ENCODE data around the gene YAF2.
A peak's percentile ranks its signal among the peaks of the same experiment; 100 is the strongest.
"Not testable (repeated sequence)": the region's sequence is repeated elsewhere in the genome, so short reads cannot be mapped to it uniquely, and the experiment has no call there.

YAF2 gene

DNA sequence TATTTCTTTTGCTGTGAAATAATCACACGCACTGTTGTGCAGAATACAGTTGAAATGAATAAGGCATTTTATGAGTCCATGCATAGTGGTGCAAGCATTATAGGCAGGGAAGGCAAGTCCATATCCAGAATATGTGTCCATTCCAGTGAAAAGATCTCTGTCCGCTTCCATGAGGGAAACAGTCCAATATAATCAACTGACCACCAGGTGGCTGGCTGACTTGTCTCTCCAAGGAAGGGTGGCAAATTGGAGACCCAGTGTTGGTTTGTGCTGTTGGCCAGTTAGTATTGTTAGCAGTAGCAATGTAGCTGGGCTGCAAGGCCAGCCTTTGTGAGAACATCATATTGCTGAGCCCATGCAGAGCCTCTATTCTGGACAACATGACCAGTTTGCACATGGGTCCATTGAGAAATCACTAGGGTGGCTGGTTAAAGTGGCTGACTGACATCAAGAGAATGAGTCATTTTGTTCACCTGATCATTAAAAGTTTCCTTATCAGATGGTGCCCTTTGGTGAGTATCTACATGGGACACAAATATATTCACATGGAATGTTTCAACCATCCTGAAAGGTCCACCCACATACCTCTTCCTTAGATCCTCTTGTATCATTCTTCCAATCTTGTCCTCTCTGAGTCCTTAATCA is 17.3 kb upstream of the YAF2 start:
- no peak for DNase-seq (ENCODE audit: low read depth in 2 of 2)

DNA sequence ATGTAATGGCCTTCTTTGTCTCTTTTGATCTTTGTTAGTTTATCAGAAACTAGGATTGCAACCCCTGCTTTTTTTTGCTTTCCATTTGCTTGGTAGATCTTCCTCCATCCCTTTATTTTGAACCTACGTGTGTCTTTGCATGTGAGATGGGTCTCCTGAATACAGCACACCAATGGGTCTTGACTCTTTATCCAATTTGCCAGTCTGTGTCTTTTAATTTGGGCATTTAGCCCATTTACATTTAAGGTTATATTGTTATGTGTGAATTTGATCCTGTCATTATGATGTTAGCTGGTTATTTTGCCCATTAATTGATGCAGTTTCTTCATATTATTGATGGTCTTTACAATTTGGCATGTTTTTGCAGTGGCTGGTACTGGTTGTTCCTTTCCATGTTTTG is 14.6 kb upstream of the YAF2 start:
- not testable (repeated sequence) for DNase-seq (ENCODE audit: low read depth in 2 of 2)

DNA sequence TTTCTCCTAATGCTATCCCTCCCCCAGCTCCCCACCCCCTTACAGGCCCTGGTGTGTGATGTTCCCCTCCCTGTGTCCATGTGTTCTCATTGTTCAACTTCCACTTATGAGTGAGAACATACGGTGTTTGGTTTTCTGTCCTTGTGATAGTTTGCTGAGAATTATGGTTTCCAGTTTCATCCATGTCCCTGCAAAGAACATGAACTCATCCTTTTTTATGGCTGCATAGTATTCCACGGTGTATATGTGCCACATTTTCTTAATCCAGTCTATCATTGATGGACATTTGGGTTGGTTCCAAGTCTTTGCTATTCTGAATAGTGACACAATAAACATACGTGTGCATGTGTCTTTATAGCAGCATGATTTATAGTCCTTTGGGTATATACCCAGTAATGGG is 11.0 kb upstream of the YAF2 start:
- DNase-seq (ENCODE audit: low read depth in 2 of 2) = not testable (repeated sequence)

DNA sequence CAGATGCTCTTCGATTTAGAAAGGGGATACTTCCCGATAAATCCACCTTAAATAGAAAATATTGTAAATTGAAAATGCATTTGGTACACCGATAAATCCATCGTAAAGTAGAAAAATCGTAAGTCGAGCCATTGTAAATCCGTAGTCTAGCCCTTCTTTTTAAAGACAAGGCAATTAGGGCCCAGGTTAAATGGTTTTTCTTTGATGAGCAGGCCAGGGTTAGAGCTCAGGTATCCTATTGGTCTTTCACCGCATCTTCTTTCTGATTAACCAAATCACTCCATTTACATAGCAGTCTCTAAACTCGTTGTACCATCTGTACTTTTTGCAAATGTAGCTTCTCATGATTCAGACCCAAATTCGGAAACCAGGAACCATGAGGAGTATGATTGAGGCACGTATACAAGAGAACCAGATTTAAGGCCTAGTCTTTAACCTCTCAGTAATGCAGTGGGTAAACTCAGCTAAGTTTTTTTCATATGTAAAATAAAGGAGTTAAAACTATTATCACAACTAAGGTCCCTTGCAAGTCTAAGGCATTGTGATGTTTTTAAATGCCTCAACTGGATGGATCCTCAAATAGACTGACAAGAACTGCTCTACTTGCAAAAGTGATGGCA is 2.2 kb upstream of the YAF2 start:
- DNase-seq (ENCODE audit: low read depth in 2 of 2) = no peak

DNA sequence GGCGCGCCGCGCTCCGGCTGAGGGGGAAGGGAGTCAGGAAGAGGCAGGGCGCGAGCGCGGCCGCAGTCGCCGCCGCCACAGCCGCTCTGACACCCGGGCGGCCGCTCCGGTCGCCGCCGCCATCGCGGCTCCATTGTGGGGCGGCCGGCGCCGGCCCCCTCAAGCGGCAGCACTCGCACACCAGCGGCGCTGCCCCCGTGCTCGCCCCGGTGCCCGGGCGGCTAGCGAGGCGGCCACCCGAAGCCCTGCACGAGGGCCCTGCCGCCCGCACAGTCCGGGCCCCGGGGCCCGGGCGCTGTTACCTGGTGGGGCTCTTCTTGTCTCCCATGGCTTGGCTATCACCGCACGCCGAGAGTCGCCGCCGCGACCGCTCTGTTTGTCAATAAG is 202 bp downstream of the YAF2 start:
- peak in 1 of 2 donors; percentile 7 for DNase-seq (ENCODE audit: low read depth in 2 of 2)

DNA sequence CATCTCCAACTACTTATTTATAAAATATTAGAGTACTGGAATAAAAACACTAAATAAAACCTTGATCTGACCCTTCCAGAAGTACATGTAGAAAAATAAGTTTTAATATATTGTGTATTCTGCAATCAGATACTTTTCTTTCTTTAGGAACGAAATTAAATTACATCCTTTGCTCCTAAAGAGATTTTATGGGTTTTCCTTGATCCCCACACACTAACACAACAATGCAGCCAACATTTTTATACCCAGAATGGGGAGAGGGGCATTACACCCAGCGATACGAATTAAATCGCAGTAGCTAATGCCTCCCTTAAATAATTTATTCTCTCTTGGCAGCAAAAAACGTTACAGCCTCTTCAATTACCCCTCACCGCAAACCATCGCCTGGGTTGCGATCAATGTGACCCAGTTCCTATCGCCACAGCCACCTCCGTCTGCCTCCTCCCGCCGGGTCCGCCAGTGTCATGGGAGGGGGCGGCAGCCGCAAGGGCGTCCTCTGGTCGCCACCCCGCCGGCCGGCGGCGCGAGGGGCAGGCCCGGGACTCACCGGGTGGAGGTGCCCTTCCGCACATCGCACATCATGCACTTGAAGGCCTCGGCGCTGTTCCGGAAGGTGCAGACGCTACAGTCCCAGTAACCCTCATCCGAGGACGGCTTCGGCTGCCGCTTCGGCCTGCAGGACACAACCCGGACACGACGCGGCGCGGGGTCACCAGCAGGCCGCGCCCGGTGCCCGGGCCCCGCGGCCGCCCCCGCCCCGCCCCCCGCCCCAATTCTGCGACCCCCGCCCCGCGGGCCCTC is 796 bp downstream of the YAF2 start:
- peak; percentile 44 to 60 for DNase-seq (ENCODE audit: low read depth in 2 of 2)

DNA sequence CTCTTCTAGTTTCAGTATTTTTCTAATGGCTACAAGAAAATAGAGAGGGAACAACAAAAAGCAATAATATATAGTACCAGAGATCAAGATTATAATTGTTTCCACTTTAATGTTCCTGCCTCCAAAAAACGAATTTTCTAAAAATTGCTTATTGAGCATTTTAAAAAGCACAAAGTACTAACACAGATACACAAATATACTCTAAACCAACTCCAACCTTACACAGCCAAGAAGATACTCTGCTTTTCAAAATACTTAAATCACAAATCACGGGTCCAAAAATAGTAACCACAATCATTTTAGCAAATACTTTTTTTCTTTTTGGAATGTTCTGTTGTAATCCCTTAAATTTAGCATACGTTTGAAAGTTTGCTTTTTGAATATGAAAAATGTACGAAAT is 2.0 kb downstream of the YAF2 start:
- DNase-seq (ENCODE audit: low read depth in 2 of 2) = no peak

DNA sequence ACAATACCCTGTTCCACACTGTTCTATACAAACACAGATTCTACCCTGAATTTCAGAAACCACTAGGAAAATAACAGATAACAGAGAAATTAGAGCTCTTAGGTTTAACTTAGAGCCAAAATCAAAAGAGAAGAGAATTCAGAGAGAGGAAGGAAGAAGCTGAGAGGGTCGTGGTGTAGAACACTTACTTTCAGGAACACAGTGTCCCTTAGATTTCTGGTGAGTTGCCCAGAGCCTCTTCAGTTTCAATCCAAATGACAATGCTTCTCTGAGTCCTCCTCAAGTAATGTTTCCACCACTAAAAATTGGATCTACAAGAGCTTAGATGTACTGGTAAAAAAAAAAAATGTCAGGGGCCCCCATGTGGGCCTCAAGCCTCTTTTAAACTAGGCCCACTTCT is 2.6 kb downstream of the YAF2 start:
- DNase-seq (ENCODE audit: low read depth in 2 of 2) = no peak

DNA sequence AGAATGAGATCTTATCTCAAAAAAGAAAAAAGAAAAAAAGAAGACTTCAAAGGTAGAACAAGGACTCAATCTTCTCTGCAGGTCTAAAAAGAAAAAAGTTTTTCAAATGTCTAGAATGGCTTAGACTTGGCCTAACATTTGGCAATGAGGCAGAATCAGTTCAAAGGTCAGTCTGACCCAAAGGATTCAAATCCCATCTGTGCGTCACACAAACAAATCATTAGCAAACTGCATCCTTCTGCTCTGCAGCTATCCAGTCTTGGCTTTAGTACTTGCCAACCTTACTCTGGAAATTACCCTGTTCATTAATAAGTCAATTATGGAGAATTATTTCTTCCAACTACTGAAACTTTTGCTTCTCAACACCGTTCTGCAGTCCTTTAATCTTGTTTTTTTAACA is 3.1 kb downstream of the YAF2 start:
- no peak for DNase-seq (ENCODE audit: low read depth in 2 of 2)

DNA sequence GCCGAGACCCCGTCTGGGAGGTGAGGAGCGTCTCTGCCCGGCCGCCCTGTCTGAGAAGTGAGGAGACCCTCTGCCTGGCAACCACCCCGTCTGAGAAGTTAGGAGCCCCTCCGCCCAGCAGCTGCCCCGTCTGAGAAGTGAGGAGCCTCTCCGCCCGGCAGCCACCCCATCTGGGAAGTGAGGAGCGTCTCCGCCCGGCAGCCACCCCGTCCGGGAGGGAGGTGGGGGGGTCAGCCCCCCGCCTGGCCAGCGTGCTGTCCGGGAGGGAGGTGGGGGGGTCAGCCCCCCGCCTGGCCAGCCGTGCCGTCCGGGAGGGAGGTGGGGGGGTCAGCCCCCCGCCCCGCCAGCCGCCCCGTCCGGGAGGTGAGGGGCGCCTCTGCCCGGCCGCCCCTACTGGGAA is 10.5 kb downstream of the YAF2 start:
- DNase-seq (ENCODE audit: low read depth in 2 of 2) = not testable (repeated sequence)

DNA sequence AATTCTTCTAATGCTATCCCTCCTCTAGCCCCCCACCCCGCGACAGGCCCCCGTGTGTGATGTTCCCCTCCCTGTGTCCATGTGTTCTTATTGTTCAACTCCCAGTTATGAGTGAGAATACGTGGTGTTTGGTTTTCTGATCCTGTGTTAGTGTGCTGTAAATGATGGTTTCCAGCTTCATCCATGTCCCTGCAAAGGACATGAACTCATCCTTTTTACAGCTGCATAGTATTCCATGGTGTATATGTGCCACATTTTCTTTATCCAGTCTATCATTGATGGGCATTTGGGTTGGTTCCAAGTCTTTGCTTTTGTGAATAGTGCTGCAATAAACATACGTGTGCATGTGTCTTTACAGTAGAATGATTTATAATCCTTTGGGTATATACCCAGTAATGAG is 13.5 kb downstream of the YAF2 start:
- not testable (repeated sequence) for DNase-seq (ENCODE audit: low read depth in 2 of 2)

DNA sequence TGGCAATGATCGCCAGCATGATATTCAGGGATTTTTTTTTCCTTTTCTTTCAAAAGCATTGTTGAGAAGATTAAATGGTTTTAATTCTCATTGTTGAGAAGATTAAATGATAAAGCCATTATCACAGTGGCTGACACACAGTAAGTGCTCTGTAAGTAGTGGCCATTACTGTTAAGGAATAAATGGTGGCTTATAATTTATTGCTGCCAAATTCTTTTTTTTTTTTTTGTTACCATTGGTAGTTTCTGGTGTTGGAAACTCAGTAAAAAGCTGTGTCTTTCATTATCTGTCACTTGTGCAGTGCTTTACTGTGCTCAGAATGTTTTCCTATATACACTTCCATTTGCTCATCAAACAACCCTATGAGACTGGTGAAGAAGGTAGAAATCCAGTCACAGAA is 15.3 kb downstream of the YAF2 start:
- no peak for DNase-seq (ENCODE audit: low read depth in 2 of 2)

DNA sequence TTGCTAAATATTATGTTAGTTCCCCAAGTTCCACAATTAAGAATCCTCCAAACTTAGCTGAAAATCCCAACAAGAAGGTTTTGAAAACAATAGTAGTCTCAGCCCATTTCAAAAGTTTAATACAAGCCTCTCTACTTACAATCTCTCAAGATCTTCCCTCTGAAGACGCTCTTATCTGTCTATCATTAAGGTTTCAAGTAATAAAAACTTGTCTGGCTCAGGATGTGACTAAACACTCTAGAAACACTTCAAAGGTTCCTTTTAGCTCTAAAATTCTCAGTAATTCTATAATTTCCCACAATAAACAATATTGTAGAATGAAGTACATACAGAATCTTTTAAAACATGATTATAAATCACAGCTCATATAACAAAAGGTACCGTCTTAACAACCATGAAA is 16.3 kb downstream of the YAF2 start:
- no peak for DNase-seq (ENCODE audit: low read depth in 2 of 2)

DNA sequence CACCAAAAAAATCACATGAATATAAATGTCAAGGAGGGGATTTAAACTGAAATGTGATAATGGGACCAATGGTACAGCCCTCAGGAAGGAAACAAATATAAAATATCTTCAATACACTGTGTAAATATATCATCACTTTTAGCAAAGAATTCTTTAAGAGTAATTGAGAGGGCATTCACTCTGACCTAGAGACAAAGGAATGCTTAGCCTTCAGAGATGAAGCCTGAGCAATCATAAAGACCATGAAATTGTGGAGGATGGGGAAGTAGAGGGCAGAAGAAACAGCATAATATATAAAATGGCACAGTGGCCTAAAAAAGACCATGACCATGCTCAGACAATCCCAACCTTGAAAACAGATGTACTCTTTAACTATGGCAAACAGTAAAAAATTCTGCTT is 20.4 kb downstream of the YAF2 start:
- DNase-seq (ENCODE audit: low read depth in 2 of 2) = no peak

DNA sequence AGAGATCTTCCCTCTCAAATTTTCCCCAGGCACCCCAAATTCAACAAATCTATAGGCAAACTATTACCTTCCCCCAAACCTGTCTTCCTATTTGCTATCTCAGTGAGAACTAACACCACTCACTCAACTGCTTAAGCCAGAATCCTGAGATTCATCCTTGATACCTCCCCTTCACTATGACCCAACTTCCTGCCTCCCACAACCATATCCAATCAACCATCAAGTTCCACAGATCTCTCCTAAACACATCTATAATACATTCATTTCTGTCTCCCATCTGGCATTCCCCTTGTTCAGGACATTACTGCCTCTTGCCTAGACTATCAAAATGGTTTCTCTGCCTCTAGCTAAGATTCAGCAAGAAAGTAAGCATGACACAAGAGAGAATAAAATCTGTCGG is 21.3 kb downstream of the YAF2 start:
- no peak for DNase-seq (ENCODE audit: low read depth in 2 of 2)

DNA sequence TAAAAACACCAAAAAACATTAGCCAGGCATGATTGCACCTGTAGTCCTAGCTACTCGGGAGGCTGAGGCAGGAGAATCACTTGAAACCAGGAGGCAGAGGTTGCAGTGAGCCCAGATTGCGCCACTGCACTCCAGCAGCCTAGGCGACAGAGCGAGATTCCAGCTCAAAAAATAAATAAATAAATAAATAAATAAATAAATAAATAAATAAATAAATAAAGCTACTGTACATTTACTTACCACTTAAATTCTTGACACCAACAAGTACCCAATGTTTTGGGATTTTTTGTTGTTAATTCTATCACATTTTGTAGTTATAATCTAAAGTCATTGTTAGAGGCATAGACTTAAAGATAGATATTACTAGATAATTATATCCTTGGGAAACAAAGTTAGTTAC is 22.3 kb downstream of the YAF2 start:
- DNase-seq (ENCODE audit: low read depth in 2 of 2) = not testable (repeated sequence)

DNA sequence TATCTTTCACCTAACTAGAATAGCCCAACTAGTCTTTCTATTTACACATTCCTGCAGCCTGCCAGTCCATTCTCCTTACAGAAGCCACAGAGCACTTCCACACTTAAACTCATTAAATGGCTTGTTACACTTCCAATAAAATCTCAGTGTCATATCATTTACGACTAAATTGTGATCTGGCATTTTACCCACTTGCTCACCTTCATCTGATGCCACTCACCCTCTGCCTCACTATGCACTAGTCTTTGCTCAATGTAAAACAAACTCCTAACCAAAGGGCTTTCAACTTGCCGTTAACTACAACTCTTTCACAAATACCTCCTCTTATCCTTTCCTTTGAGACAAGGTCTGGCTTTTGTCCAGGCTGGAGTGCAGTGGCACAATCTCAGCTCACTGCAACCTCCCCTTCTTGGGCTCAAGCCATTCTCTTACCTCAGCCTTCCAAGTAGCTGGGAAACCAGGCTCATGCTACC is 24.1 kb downstream of the YAF2 start:
- no peak for DNase-seq (ENCODE audit: low read depth in 2 of 2)

DNA sequence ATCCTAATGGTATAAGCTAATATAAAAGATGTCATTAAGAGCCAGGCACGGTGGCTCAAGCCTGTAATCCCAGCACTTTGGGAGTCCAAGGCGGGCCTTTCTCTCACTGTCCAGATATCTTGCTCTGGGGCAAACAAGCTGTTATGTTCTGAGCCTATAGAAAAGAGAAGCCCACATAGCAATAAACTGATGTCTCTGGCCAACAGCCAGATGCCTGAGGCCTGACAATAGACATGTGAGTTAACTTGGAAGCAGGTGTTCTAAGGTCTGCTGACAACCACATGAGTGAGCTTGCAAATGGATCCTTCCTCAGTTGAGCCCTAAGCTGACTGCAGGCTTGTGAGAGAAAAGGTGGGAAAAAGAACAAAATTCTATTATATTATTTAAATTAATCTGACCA is 25.0 kb downstream of the YAF2 start:
- DNase-seq (ENCODE audit: low read depth in 2 of 2) = no peak

DNA sequence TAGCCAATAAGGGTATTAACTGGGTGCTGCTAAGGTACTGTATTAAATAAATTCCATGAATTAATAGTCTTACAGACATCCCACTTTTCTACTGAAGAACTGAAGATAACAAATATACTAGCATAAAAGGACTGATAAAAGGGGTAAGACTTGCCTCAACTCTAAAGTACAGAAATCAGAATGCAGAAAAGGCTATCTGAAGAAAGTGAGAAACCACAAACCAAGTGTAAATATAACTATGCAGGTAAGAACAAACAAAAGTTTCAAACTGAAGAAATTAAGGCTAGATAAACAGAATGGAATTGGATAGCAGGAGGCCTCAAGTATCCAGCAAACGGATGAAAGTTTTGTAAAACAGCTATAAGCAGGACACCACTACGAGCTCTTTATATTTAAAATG is 29.5 kb downstream of the YAF2 start:
- no peak for DNase-seq (ENCODE audit: low read depth in 2 of 2)

DNA sequence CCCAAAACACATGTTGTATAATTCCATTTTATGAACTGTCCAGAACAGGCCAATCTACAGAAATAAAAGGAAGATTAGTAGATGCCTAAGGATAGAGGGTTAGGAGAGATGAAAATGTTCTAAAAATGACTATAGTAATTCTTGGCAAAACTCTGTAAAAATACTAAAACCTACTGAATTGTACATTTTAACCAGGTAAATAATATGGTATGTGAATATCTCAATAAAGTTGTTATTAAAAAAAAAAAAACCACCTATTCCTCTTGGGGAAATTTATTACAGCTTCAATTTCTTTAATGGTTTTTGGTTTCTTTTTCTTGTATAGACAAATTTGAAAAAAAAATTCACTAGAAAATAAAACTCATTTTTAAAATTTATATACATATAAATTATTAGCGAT is 33.2 kb downstream of the YAF2 start:
- DNase-seq (ENCODE audit: low read depth in 2 of 2) = no peak

DNA sequence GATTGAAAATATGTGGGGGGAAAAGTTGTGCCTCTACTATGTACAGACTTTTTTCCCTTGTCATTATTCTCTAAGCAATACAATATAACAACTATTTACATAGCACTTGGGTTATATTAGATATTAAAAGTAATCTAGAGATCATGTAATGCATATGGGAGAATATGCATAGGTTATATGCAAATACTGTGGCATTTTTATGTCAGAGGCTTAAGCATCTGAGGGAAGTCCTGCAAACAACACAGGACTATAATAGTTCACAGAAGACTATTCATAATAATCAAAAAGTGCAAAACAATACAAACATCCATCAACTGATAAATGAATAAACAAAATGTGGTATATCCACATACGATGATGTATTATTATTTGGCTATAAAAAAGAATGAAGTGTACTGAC is 33.7 kb downstream of the YAF2 start:
- DNase-seq (ENCODE audit: low read depth in 2 of 2) = no peak

DNA sequence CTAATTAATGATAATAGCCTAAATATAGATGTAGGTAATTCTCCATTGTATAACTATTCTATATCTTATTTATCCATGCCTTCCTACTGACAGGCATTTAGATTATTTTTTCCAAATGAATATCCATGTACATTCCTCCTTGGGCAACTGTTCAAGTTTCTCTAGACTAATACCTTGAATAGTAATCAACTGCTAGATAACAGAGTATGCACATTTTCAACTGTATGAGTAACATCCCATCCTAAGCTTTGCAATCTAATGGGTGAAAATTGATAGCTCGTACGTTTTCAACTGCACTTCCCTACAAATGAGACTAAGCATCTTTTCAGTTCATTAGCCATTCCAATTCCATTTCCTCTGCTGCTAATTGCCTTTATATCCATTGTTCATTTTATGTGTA is 37.0 kb downstream of the YAF2 start:
- no peak for DNase-seq (ENCODE audit: low read depth in 2 of 2)

DNA sequence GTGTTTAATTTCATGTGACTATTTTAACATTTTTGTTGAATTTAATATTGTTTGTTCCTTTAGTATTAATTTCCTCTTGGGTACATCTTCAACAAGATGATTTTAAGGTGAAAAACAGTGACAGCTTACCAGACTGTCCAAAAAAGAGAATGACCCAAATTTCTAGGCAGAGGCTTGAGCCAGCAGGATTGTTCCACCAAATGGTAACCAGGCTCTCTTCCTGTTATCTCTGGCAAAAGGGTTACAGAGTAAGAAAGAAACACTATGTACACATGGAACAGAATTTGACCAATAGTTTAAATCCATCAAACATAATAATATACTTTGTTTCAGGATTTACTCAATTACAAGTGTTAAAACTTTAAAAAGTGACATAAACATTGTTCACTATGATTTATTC is 39.0 kb downstream of the YAF2 start:
- no peak for DNase-seq (ENCODE audit: low read depth in 2 of 2)
